GM19240 (cell line): ENCODE results near the gene ATP8A2.
"Not testable (repeated sequence)": the region's sequence is repeated elsewhere in the genome, so short reads cannot be mapped to it uniquely, and the experiment has no call there.

Experiments
- DNase-seq: peaks from one replicate; pipeline ENCODE4 v3.0.0; 2011; ENCODE audit warnings: low spot score; ENCODE audit not compliant: insufficient read length

ATP8A2 gene

GRCh38 chr13:25798998-25799397 is 427.2 kb downstream of the ATP8A2 start:
- DNase-seq = no peak

GRCh38 chr13:25800523-25800922 is 428.7 kb downstream of the ATP8A2 start:
- no peak for DNase-seq

- DNase-seq = no peak
Observed at GRCh38 chr13:25802579-25802978, 430.8 kb downstream of the ATP8A2 start.

- DNase-seq = no peak
Observed at GRCh38 chr13:25803641-25804040, 431.9 kb downstream of the ATP8A2 start.

GRCh38 chr13:25806264-25806974 is 434.6 kb downstream of the ATP8A2 start:
- DNase-seq = no peak

GRCh38 chr13:25807562-25807961 is 435.8 kb downstream of the ATP8A2 start:
- no peak for DNase-seq

- no peak for DNase-seq
Observed at GRCh38 chr13:25811506-25811905, 439.7 kb downstream of the ATP8A2 start.

- DNase-seq = no peak
Observed at GRCh38 chr13:25816239-25816638, 444.5 kb downstream of the ATP8A2 start.

- no peak for DNase-seq
Observed at GRCh38 chr13:25819856-25820530, 448.2 kb downstream of the ATP8A2 start.

GRCh38 chr13:25821776-25822175 is 450.0 kb downstream of the ATP8A2 start:
- DNase-seq = no peak

- DNase-seq = not testable (repeated sequence)
Observed at GRCh38 chr13:25827221-25827620, 455.4 kb downstream of the ATP8A2 start.

GRCh38 chr13:25827831-25828465 is 456.2 kb downstream of the ATP8A2 start:
- no peak for DNase-seq

GRCh38 chr13:25833761-25834160 is 462.0 kb downstream of the ATP8A2 start:
- DNase-seq = no peak

- no peak for DNase-seq
Observed at GRCh38 chr13:25836574-25837336, 465.0 kb downstream of the ATP8A2 start.

- no peak for DNase-seq
Observed at GRCh38 chr13:25839371-25839770, 467.6 kb downstream of the ATP8A2 start.

GRCh38 chr13:25840261-25840660 is 468.5 kb downstream of the ATP8A2 start:
- no peak for DNase-seq

- no peak for DNase-seq
Observed at GRCh38 chr13:25840931-25841330, 469.2 kb downstream of the ATP8A2 start.

- no peak for DNase-seq
Observed at GRCh38 chr13:25843692-25844091, 471.9 kb downstream of the ATP8A2 start.

- no peak for DNase-seq
Observed at GRCh38 chr13:25844559-25845434, 473.0 kb downstream of the ATP8A2 start.

GRCh38 chr13:25846222-25846984 is 474.6 kb downstream of the ATP8A2 start:
- no peak for DNase-seq
